A549 treated with CORT108297 at 1 μM for 4 hours (cell line): ENCODE results near the gene MYRIP. TPM values are rescaled to one million over a fixed set of nuclear protein-coding genes. Genes with fewer than 3 reads are reported as not detected.

ENCODE experiments used
- total RNA-seq: library from RNA; stranded (reverse); fragments of 200-300 nt; extraction: Qiagen RNA extraction; gene quantifications from 5 replicates; pipeline ENCODE4 v1.2.3, GENCODE V29; 2022

Gene MYRIP
- 0.03 to 0.04 TPM in 2 of 5 replicates, not detected in the others for total RNA-seq

DNA sequence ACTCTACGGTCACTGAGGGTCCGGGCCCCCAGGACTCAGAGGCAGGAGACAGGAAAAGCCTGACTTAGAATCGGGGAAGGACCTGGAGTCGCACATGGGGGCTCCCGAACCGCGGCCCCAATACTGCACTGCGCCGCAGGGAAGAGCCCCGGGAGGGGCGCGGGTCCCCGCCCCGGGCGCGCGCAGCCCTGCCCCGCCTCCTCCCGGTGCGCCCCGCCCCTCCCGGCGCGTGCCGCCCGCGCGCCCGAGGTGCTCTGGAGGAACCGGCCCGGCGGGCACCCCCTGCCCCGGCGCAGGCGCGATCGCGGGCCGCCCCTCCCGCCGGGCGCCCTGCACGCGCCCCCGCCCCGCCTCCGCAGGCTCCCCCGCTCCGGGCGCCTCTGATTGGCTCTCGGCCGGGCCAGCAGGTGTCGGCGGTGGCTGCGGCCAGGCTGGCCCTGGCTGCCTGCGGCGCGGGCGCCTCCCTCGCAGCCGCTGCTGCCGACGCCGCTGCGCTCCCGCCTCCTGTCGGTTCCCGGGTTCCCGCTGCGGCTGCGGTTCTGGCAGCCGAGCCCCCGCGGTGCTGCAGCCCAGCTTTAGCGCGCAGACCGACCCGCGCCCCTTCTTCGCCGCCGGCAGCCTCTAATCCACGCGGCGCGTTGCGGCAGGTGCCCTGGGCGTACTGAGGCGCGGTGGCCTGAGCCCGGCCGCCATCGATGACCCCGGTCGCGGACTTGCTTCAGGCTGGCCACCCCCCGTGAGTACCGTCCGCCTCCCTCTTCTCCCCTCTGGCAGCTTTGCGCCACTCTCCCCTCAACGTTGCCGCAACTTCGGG, at the start of gene MYRIP:
MYRIP (plus strand) TSS at position 429 of the 814 bp plus-strand sequence. CDS start 91,208 bp downstream, outside the sequence.

DNA sequence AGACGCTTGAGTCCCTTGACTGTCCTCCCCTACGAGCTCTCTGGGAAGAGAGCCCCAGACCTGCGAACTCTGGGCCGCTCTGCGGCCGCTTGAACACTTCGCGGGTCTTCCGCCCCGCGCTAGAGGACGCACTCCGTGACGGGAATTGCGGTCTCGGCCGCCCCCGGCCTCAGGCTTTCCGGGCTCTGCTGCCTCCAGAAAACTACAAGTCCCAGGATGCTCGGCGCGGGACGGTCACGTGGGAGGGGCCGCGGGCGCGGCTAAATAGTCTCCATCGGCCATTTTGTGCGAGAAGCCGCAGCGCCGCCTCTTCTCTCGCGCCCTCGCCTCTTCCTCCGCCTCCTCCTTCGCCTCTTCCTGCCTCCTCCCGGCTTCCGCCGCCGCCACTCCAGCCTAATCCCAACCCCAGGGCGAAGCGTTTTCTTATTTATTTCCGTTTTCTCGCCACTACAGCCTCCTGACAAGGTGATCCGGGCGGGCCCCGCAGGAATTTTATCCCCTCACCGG, 500.1 kb downstream of the MYRIP start, which contains the start of gene EIF1B:
EIF1B (plus strand) TSS at position 290 of the 507 bp plus-strand sequence. CDS start 235 bp downstream, outside the sequence.

